Nucleus accumbens (tissue), 56 donors: ENCODE results near the gene NXPE1.

Experiments used
- DNase-seq, 56 donors: peaks; one replicate each; lab custom pipeline; 2025; lab: John Stamatoyannopoulos, UW

NXPE1 gene

GRCh38 chr11:114564831-114565230 is 5.2 kb upstream of the NXPE1 start:
- no peak for DNase-seq

- DNase-seq, result peak in 1 of 56 donors; percentile 3
Observed at GRCh38 chr11:114563077-114563476, 3.4 kb upstream of the NXPE1 start.

GRCh38 chr11:114562166-114562916 is 2.7 kb upstream of the NXPE1 start:
- no peak for DNase-seq

GRCh38 chr11:114556135-114556534 is 3.5 kb downstream of the NXPE1 start:
- DNase-seq, result no peak

GRCh38 chr11:114553642-114554041 is 6.0 kb downstream of the NXPE1 start:
- DNase-seq, result no peak

GRCh38 chr11:114551060-114551459 is 8.6 kb downstream of the NXPE1 start:
- DNase-seq, result no peak

GRCh38 chr11:114525682-114526081 is 34.0 kb downstream of the NXPE1 start:
- DNase-seq, result no peak

GRCh38 chr11:114524122-114524521 is 35.6 kb downstream of the NXPE1 start:
- no peak for DNase-seq

- DNase-seq, result no peak
Observed at GRCh38 chr11:114522818-114523217, 36.9 kb downstream of the NXPE1 start.

GRCh38 chr11:114511538-114511937 is 48.1 kb downstream of the NXPE1 start:
- no peak for DNase-seq

GRCh38 chr11:114511079-114511478 is 48.6 kb downstream of the NXPE1 start:
- DNase-seq, result no peak

GRCh38 chr11:114501901-114502300 is 57.8 kb downstream of the NXPE1 start:
- no peak for DNase-seq

GRCh38 chr11:114499756-114500155 is 59.9 kb downstream of the NXPE1 start:
- no peak for DNase-seq

- no peak for DNase-seq
Observed at GRCh38 chr11:114496915-114497314, 62.8 kb downstream of the NXPE1 start.

GRCh38 chr11:114483929-114484328 is 75.8 kb downstream of the NXPE1 start:
- no peak for DNase-seq

GRCh38 chr11:114482114-114482513 is 77.6 kb downstream of the NXPE1 start:
- DNase-seq, result no peak

- DNase-seq, result no peak
Observed at GRCh38 chr11:114479331-114479730, 80.3 kb downstream of the NXPE1 start.

- no peak for DNase-seq
Observed at GRCh38 chr11:114478768-114479167, 80.9 kb downstream of the NXPE1 start.

- no peak for DNase-seq
Observed at GRCh38 chr11:114478001-114478410, 81.7 kb downstream of the NXPE1 start.

GRCh38 chr11:114472661-114473060 is 87.0 kb downstream of the NXPE1 start:
- DNase-seq, result no peak
